HEK293T (cell line): ENCODE data around the gene FANCI.

ENCODE experiments used
- ARNT ChIP-seq: fragments of 450-650 bp; IDR thresholded peaks from 2 replicates; pipeline ENCODE4 v1.6.1; 2017; ENCODE audit warnings: mild to moderate bottlenecking
- CTBP1 ChIP-seq: fragments of 450-650 bp; IDR thresholded peaks from 2 replicates; pipeline ENCODE4 v1.6.1; 2016; ENCODE audit warnings: borderline replicate concordance
- NFRKB ChIP-seq: fragments of 450-650 bp; IDR thresholded peaks from 2 replicates; pipeline ENCODE4 v1.6.1; 2016; ENCODE audit warnings: mild to moderate bottlenecking, moderate library complexity
- SP1 ChIP-seq: fragments of 450-650 bp; IDR thresholded peaks from 2 replicates; pipeline ENCODE4 v1.6.1; 2017

DNA sequence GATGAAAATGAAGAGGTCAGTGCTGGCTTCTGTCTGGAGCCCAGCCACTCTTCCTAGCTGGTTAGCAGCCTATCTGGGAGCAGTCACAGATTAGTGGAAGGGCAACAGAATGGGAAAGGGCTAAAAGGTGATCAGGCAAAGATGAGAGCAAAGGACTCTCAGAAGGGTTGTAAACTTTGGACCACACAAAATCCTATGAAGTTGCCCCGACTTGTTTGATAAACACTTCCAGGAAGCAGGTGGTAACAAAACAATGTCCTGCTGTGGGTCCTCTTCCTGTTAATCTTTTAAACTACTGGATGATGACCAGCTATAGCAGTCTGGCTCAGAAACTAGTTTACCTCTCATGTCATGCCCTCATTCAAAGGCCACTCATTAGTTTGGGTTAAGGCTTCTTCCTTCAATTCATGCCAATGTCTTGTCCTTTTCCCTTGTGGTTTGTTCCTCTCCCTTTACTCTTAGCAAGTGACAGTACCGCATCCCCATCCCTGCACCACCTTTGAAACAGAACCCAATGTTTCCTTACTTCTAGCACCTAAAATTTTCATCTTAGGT is 71.7 kb downstream of the FANCI start:
- no peak for TF ChIP-seq NFRKB
- no peak for TF ChIP-seq SP1
- no peak for TF ChIP-seq CTBP1
- no peak for TF ChIP-seq ARNT
